Retinal pigment epithelial cell (primary cell): ENCODE results near the gene RBM26.

ENCODE experiments used
- DNase-seq: peaks from one replicate; pipeline ENCODE4 v3.0.0-alpha.2; 2010; ENCODE audit warnings: low read depth
- H3K4me3 ChIP-seq: 2 replicates; pipeline ENCODE4 v1.5.1; 2011; ENCODE audit warnings: mild to moderate bottlenecking, low read length, control low read depth, moderate library complexity
- CTCF ChIP-seq: conservative IDR thresholded peaks from 2 replicates; pipeline ENCODE4 v1.5.1; 2011; ENCODE audit warnings: low read depth, low read length, control low read depth, inconsistent platforms

The RBM26 gene

GRCh38 chr13:79307433-79307861 is 98.6 kb downstream of the RBM26 start:
- no peak for DNase-seq
- TF ChIP-seq CTCF = no peak
- H3K4me3 ChIP-seq = no peak overlapping the region

GRCh38 chr13:79306650-79307049 is 99.4 kb downstream of the RBM26 start:
- TF ChIP-seq CTCF = no peak
- DNase-seq = no peak
- no peak overlapping the region for H3K4me3 ChIP-seq

- TF ChIP-seq CTCF = no peak
- H3K4me3 ChIP-seq = no peak overlapping the region
- no peak for DNase-seq
Observed at GRCh38 chr13:79297128-79297527, 108.9 kb downstream of the RBM26 start.

GRCh38 chr13:79295906-79296706 is 109.9 kb downstream of the RBM26 start:
- TF ChIP-seq CTCF = no peak
- no peak overlapping the region for H3K4me3 ChIP-seq
- DNase-seq = no peak

GRCh38 chr13:79290595-79291244 is 115.3 kb downstream of the RBM26 start:
- no peak for TF ChIP-seq CTCF
- H3K4me3 ChIP-seq = no peak overlapping the region
- DNase-seq = no peak

GRCh38 chr13:79289571-79289970 is 116.5 kb downstream of the RBM26 start:
- TF ChIP-seq CTCF = no peak
- DNase-seq = no peak
- H3K4me3 ChIP-seq = no peak overlapping the region
